HUES48 (cell line): ENCODE results near the gene CDH13.
A peak's percentile ranks its signal among the peaks of the same experiment; 100 is the strongest.

Experiments used
- H3K27ac ChIP-seq: one replicate; pipeline ENCODE4 v1.7.0; 2013; ENCODE audit warnings: low read depth, low read length, inconsistent platforms
- H3K27me3 ChIP-seq: 2 replicates; pipeline ENCODE4 v1.6.1; 2013; ENCODE audit warnings: mild to moderate bottlenecking, low read length; ENCODE audit not compliant: control insufficient read depth, insufficient read depth
- H3K36me3 ChIP-seq: 2 replicates; pipeline ENCODE4 v1.6.1; 2013; ENCODE audit warnings: low read length; ENCODE audit not compliant: control insufficient read depth, insufficient read depth
- H3K4me1 ChIP-seq: 2 replicates; pipeline ENCODE4 v1.6.1; 2013; ENCODE audit warnings: mild to moderate bottlenecking, low read length; ENCODE audit not compliant: control insufficient read depth, insufficient read depth
- H3K4me3 ChIP-seq: 2 replicates; pipeline ENCODE4 v1.5.1; 2013; ENCODE audit warnings: mild to moderate bottlenecking, low read depth, low read length
- H3K9ac ChIP-seq: 2 replicates; pipeline ENCODE4 v1.6.1; 2013; ENCODE audit warnings: mild to moderate bottlenecking, low read depth, low read length, moderate library complexity
- H3K9me3 ChIP-seq: 2 replicates; pipeline ENCODE4 v1.6.1; 2013; ENCODE audit warnings: low read length; ENCODE audit not compliant: control insufficient read depth, insufficient read depth

Gene CDH13

GRCh38 chr16:83747936-83748335 lies 1121.2 kb downstream of the CDH13 start:
- Histone ChIP-seq H3K27me3 (no peaks in the 10 kb centered on the region), H3K27ac (no peak overlapping the region), H3K9ac (no peak overlapping the region), H3K4me1 (no peaks in the 10 kb centered on the region), H3K36me3 (no peaks in the 10 kb centered on the region), H3K4me3 (no peak overlapping the region), H3K9me3 (no peaks in the 10 kb centered on the region)

- H3K36me3 ChIP-seq, result no peaks in the 10 kb centered on the region
- no peak overlapping the region for H3K9ac ChIP-seq
- no peak overlapping the region for H3K27ac ChIP-seq
- H3K27me3 ChIP-seq, result no peaks in the 10 kb centered on the region
- no peak overlapping the region for H3K4me3 ChIP-seq
- peaks cover 10% of the 10 kb centered on the region; the same call in 1 of the 2 replicates for H3K9me3 ChIP-seq
- H3K4me1 ChIP-seq, result no peaks in the 10 kb centered on the region
Measured at GRCh38 chr16:83755391-83755790, 1128.6 kb downstream of the CDH13 start.

- H3K4me1 ChIP-seq, result no peaks in the 10 kb centered on the region
- H3K27me3 ChIP-seq, result no peaks in the 10 kb centered on the region
- no peak overlapping the region for H3K4me3 ChIP-seq
- no peaks in the 10 kb centered on the region for H3K9me3 ChIP-seq
- no peak overlapping the region for H3K27ac ChIP-seq
- no peaks in the 10 kb centered on the region for H3K36me3 ChIP-seq
- no peak overlapping the region for H3K9ac ChIP-seq
Measured at GRCh38 chr16:83762141-83762991, 1135.6 kb downstream of the CDH13 start.

GRCh38 chr16:83762992-83763358 lies 1136.2 kb downstream of the CDH13 start:
- Histone ChIP-seq H3K27me3 (no peaks in the 10 kb centered on the region), H3K27ac (no peak overlapping the region), H3K4me3 (no peak overlapping the region), H3K4me1 (no peaks in the 10 kb centered on the region), H3K36me3 (no peaks in the 10 kb centered on the region), H3K9me3 (no peaks in the 10 kb centered on the region), H3K9ac (no peak overlapping the region)

- Histone ChIP-seq H3K9me3 (no peaks in the 10 kb centered on the region), H3K27ac (peak overlapping the region; percentile 88), H3K36me3 (no peaks in the 10 kb centered on the region), H3K4me1 (peaks cover 17% of the 10 kb centered on the region), H3K9ac (no peak overlapping the region), H3K4me3 (no peak overlapping the region; the same call in 1 of the 2 replicates), H3K27me3 (no peaks in the 10 kb centered on the region)
Measured at GRCh38 chr16:83768986-83769385, 1142.2 kb downstream of the CDH13 start.

- Histone ChIP-seq H3K9me3 (no peaks in the 10 kb centered on the region), H3K27me3 (no peaks in the 10 kb centered on the region), H3K27ac (peak overlapping the region; percentile 88), H3K4me1 (peaks cover 17% of the 10 kb centered on the region), H3K4me3 (no peak overlapping the region; the same call in 1 of the 2 replicates), H3K36me3 (no peaks in the 10 kb centered on the region), H3K9ac (no peak overlapping the region)
Measured at GRCh38 chr16:83769397-83770008, 1142.7 kb downstream of the CDH13 start.

GRCh38 chr16:83771306-83771942 lies 1144.7 kb downstream of the CDH13 start:
- Histone ChIP-seq H3K27me3 (no peaks in the 10 kb centered on the region), H3K4me3 (no peak overlapping the region), H3K9ac (no peak overlapping the region), H3K36me3 (no peaks in the 10 kb centered on the region), H3K4me1 (peaks cover 17% of the 10 kb centered on the region), H3K9me3 (no peaks in the 10 kb centered on the region), H3K27ac (no peak overlapping the region)

- Histone ChIP-seq H3K4me1 (peaks cover 17% of the 10 kb centered on the region), H3K36me3 (no peaks in the 10 kb centered on the region), H3K27me3 (no peaks in the 10 kb centered on the region), H3K4me3 (no peak overlapping the region), H3K9me3 (no peaks in the 10 kb centered on the region), H3K9ac (no peak overlapping the region), H3K27ac (no peak overlapping the region)
Measured at GRCh38 chr16:83772806-83773205, 1146.0 kb downstream of the CDH13 start.

- H3K36me3 ChIP-seq, result no peaks in the 10 kb centered on the region
- H3K27me3 ChIP-seq, result no peaks in the 10 kb centered on the region
- no peaks in the 10 kb centered on the region for H3K9me3 ChIP-seq
- H3K9ac ChIP-seq, result no peak overlapping the region
- peaks cover 12% of the 10 kb centered on the region for H3K4me1 ChIP-seq
- H3K4me3 ChIP-seq, result no peak overlapping the region
- no peak overlapping the region for H3K27ac ChIP-seq
Measured at GRCh38 chr16:83774066-83774465, 1147.3 kb downstream of the CDH13 start.

GRCh38 chr16:83776944-83777343 lies 1150.2 kb downstream of the CDH13 start:
- H3K4me1 ChIP-seq, result no peaks in the 10 kb centered on the region
- no peak overlapping the region for H3K4me3 ChIP-seq
- H3K27ac ChIP-seq, result no peak overlapping the region
- no peak overlapping the region for H3K9ac ChIP-seq
- H3K27me3 ChIP-seq, result no peaks in the 10 kb centered on the region
- H3K36me3 ChIP-seq, result no peaks in the 10 kb centered on the region
- no peaks in the 10 kb centered on the region for H3K9me3 ChIP-seq

GRCh38 chr16:83779886-83780285 lies 1153.1 kb downstream of the CDH13 start:
- Histone ChIP-seq H3K4me1 (no peaks in the 10 kb centered on the region), H3K27ac (no peak overlapping the region), H3K4me3 (no peak overlapping the region), H3K9me3 (no peaks in the 10 kb centered on the region), H3K36me3 (no peaks in the 10 kb centered on the region), H3K9ac (no peak overlapping the region), H3K27me3 (no peaks in the 10 kb centered on the region)
